ENCODE results near the gene PLEKHM1.
"Not testable (repeated sequence)": the region's sequence is repeated elsewhere in the genome, so short reads cannot be mapped to it uniquely, and the experiment has no call there.

GRCh38 chr17:45447650-45448049 is 42.9 kb downstream of the PLEKHM1 start:
- not testable (repeated sequence) for TF ChIP-seq CTCF, MAX, MYC (IDR thresholded peaks at IDR 0.05; ENCODE audit: low read depth, low read length)
